SU-DHL-6 (cell line): Measurements from ENCODE around the gene EN2.

Experiments
- EZH2phosphoT487 ChIP-seq: fragments of 200-600 bp; sonication (generic), shearing (Covaris generic); conservative IDR thresholded peaks from 2 replicates; pipeline ENCODE4 v1.6.1; 2018; ENCODE audit warnings: mild to moderate bottlenecking, antibody characterized with exemption, low read length, moderate library complexity, mixed read lengths
- TF ChIP-seq, protein P1 (sequence below): fragments of 200-600 bp; sonication (generic); IDR thresholded peaks from one replicate; pipeline ENCODE4 v1.5.1; 2017; ENCODE audit warnings: antibody characterized with exemption, mild to moderate bottlenecking, low read length, moderate library complexity; ENCODE audit not compliant: insufficient read depth, poor library complexity, severe bottlenecking

DNA sequence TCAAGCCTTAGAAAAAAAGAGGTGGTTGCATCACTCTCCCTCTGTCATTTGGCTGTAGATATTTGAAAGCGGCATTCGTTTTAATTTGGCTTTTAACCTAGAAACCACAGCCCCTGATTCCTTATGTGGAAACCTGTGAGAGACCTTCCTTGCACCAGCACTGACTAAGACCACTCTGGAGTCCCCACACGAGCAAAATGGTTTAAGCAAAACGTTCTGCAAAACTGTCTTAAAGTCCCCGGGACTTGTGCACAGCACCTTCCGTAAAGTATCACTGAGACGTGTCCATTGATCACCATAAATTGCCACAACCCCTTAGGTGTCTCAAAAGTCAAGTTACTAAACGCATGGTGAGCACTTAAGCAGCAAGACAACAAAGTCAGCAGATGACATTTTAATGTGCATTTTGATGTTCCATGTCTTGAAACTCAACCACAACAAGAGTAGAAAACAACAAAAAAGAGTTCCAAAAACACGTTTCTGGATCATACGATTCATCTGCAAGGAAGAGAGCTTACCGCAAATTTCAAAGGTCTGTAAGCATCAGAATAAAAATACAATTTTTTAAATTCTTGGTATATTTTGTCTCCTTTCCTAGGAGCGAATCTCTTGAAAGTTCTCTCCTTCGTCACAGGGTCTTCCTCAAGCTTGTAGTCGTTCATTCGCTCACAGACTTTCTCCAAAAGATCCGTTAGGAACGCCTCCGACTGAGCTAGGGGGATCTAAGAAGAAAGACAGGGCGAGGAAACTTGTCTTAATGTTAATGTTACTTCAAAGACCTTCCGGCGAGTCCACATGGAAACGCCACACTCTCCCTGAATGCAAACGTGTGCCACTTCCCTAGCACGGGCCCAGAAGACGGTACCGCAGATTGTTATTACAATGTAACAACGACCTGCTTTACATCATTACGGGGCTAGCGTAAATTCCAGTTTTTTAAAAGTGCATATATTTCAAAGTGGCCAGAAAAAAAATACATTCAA is 50.7 kb downstream of the EN2 start:
- TF ChIP-seq, protein P1, sequence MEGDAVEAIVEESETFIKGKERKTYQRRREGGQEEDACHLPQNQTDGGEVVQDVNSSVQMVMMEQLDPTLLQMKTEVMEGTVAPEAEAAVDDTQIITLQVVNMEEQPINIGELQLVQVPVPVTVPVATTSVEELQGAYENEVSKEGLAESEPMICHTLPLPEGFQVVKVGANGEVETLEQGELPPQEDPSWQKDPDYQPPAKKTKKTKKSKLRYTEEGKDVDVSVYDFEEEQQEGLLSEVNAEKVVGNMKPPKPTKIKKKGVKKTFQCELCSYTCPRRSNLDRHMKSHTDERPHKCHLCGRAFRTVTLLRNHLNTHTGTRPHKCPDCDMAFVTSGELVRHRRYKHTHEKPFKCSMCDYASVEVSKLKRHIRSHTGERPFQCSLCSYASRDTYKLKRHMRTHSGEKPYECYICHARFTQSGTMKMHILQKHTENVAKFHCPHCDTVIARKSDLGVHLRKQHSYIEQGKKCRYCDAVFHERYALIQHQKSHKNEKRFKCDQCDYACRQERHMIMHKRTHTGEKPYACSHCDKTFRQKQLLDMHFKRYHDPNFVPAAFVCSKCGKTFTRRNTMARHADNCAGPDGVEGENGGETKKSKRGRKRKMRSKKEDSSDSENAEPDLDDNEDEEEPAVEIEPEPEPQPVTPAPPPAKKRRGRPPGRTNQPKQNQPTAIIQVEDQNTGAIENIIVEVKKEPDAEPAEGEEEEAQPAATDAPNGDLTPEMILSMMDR, result no peak
- TF ChIP-seq EZH2phosphoT487, result no peak
